Neural cell (in vitro differentiated cells): Measurements from ENCODE around the gene PLA2G1B.

ENCODE experiments used
- EZH2 ChIP-seq: fragments of 200-600, 300-800 bp; shearing (Covaris generic), sonication (generic); IDR thresholded peaks from 2 replicates; pipeline ENCODE4 v1.6.1; 2014; ENCODE audit warnings: antibody characterized with exemption, low read length, borderline replicate concordance, mild to moderate bottlenecking; ENCODE audit not compliant: insufficient read depth, poor library complexity, severe bottlenecking
- SMC3 ChIP-seq: fragments of 450-650 bp; conservative IDR thresholded peaks from 2 replicates; pipeline ENCODE4 v1.6.1; 2014; ENCODE audit warnings: antibody characterized with exemption, mild to moderate bottlenecking, moderate library complexity; ENCODE audit not compliant: poor library complexity
- TF ChIP-seq, protein P1 (sequence below): fragments of 450-650 bp; IDR thresholded peaks from 2 replicates; pipeline ENCODE4 v1.5.1; 2014; ENCODE audit warnings: antibody characterized with exemption, mild to moderate bottlenecking, moderate library complexity; ENCODE audit not compliant: poor library complexity, severe bottlenecking

DNA sequence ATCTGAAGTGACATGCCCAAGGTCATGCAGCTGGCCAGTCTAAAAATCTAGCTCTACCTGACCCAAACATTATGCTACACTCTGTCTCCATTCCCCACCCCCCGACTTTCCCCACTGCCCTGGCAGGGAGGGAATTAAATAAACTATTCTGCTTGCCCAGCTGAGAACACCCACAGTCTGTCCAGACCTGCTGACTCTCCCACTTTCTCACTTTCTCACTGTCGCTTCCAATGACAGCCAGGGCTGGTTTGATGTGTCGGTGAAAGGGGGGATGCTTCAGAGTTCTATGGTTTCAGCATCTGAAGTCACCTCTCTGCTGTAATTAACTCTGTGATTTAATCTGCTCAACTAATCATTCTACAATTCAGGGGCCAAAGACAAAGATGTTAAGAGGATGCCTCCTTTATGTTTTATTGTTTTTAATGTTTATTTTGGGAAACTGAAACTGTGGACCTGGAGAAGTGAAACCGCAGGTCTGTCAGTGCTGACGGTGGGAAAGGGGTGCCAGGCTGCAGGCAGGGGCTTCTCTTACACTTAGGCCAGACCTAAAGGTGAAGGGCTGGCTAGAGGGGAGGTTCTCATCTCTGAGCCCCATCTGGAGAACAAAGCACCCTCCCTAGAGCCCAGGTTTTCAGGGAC, 49.5 kb upstream of the PLA2G1B start:
- TF ChIP-seq, protein P1, sequence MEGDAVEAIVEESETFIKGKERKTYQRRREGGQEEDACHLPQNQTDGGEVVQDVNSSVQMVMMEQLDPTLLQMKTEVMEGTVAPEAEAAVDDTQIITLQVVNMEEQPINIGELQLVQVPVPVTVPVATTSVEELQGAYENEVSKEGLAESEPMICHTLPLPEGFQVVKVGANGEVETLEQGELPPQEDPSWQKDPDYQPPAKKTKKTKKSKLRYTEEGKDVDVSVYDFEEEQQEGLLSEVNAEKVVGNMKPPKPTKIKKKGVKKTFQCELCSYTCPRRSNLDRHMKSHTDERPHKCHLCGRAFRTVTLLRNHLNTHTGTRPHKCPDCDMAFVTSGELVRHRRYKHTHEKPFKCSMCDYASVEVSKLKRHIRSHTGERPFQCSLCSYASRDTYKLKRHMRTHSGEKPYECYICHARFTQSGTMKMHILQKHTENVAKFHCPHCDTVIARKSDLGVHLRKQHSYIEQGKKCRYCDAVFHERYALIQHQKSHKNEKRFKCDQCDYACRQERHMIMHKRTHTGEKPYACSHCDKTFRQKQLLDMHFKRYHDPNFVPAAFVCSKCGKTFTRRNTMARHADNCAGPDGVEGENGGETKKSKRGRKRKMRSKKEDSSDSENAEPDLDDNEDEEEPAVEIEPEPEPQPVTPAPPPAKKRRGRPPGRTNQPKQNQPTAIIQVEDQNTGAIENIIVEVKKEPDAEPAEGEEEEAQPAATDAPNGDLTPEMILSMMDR: no peak
- TF ChIP-seq SMC3 (no peak), EZH2 (no peak)
